CD14-positive monocyte (primary cell): Measurements from ENCODE around the gene GALNT6. TPM values are rescaled to one million over a fixed set of nuclear protein-coding genes. Genes with fewer than 3 reads are reported as not detected.
A peak's percentile ranks its signal among the peaks of the same experiment; 100 is the strongest.

ENCODE experiments used
- DNase-seq, 3 donors: peaks; one replicate each; pipeline ENCODE4 v3.0.0-alpha.2; 2011 to 2022
- H2AFZ ChIP-seq: 2 replicates; pipeline ENCODE4 v1.6.0; 2012; ENCODE audit warnings: mild to moderate bottlenecking, low read depth, low read length, inconsistent platforms; ENCODE audit not compliant: insufficient read depth, poor library complexity, severe bottlenecking
- H3K27ac ChIP-seq, 2 donors: 1 replicate in 1 of 2; 2 replicates in 1 of 2; pipeline ENCODE4 v1.5.1; 2012 to 2013; ENCODE audit warnings: low read length in 2 of 2, control low read depth in 1 of 2, inconsistent platforms in 1 of 2, low read depth in 1 of 2, mild to moderate bottlenecking in 1 of 2
- H3K27me3 ChIP-seq, 2 donors: one replicate each; pipeline versions ENCODE4 v1.6.0 to v1.6.1; 2011 to 2013; ENCODE audit warnings: low read length in 2 of 2; ENCODE audit not compliant: control insufficient read depth in 2 of 2, insufficient read depth in 2 of 2
- H3K36me3 ChIP-seq, 2 donors: replicated peaks in 1 of 2; 1 replicate in 1 of 2; 2 replicates in 1 of 2; pipeline versions ENCODE4 v1.5.1 to v1.6.1; 2012 to 2013; ENCODE audit warnings: low read length in 2 of 2, control low read depth in 1 of 2, inconsistent platforms in 1 of 2, mild to moderate bottlenecking in 1 of 2; ENCODE audit not compliant: insufficient read depth in 2 of 2, control insufficient read depth in 1 of 2
- H3K4me1 ChIP-seq, 2 donors: 1 replicate in 1 of 2; 2 replicates in 1 of 2; pipeline versions ENCODE4 v1.5.1 to v1.6.1; 2012 to 2013; ENCODE audit warnings: low read length in 2 of 2, control low read depth in 1 of 2, inconsistent platforms in 1 of 2, mild to moderate bottlenecking in 1 of 2, moderate library complexity in 1 of 2; ENCODE audit not compliant: insufficient read depth in 2 of 2, control insufficient read depth in 1 of 2
- H3K4me2 ChIP-seq: replicated peaks from 2 replicates; pipeline ENCODE3; 2012; ENCODE audit warnings: low read length, moderate library complexity, mild to moderate bottlenecking; ENCODE audit not compliant: poor library complexity, severe bottlenecking; ENCODE audit errors: extremely low read depth
- H3K4me3 ChIP-seq, 3 experiments: fragments of 200-600 bp in 1 of 3; sonication (generic) in 1 of 3; replicated peaks in 1 of 3; 1 replicate in 2 of 3; 2 replicates in 1 of 3; pipeline ENCODE4 v1.5.1; 2011 to 2013; ENCODE audit warnings: low read length in 3 of 3, mild to moderate bottlenecking in 3 of 3, control low read depth in 2 of 3, low read depth in 2 of 3, inconsistent platforms in 1 of 3, moderate library complexity in 1 of 3
- H3K79me2 ChIP-seq: 2 replicates; pipeline ENCODE4 v1.6.0; 2012; ENCODE audit warnings: mild to moderate bottlenecking, control low read depth, inconsistent platforms, low read length, moderate library complexity; ENCODE audit not compliant: insufficient read depth
- H3K9ac ChIP-seq: 2 replicates; pipeline ENCODE4 v1.6.0; 2017; ENCODE audit warnings: low read length, mild to moderate bottlenecking; ENCODE audit not compliant: insufficient read depth, poor library complexity, severe bottlenecking
- H3K9me3 ChIP-seq, 2 donors: replicated peaks in 1 of 2; 1 replicate in 1 of 2; 2 replicates in 1 of 2; pipeline versions ENCODE4 v1.5.1 to v1.6.1; 2012 to 2013; ENCODE audit warnings: low read length in 2 of 2, control low read depth in 1 of 2; ENCODE audit not compliant: control insufficient read depth in 1 of 2, insufficient read depth in 1 of 2
- H4K20me1 ChIP-seq: 2 replicates; pipeline ENCODE4 v1.6.0; 2012; ENCODE audit warnings: mild to moderate bottlenecking, low read length, control low read depth, moderate library complexity; ENCODE audit not compliant: insufficient read depth
- H3K27ac Mint-ChIP-seq, 7 donors: one replicate each; pipeline ENCODE4 v1.8.0; 2020; ENCODE audit warnings: mild to moderate bottlenecking in 7 of 7, mixed read lengths in 7 of 7, moderate library complexity in 6 of 7, inconsistent platforms in 2 of 7
- H3K27me3 Mint-ChIP-seq, 3 donors: one replicate each; pipeline ENCODE4 v1.8.0; 2021 to 2022; ENCODE audit warnings: low read depth in 3 of 3, mild to moderate bottlenecking in 3 of 3, mixed read lengths in 3 of 3, moderate library complexity in 3 of 3, inconsistent platforms in 1 of 3
- H3K36me3 Mint-ChIP-seq, 2 donors: one replicate each; pipeline ENCODE4 v1.8.0; 2020; ENCODE audit warnings: mixed read lengths in 2 of 2, inconsistent platforms in 1 of 2, mild to moderate bottlenecking in 1 of 2
- H3K4me1 Mint-ChIP-seq: one replicate; pipeline ENCODE4 v1.8.0; 2020; ENCODE audit warnings: mild to moderate bottlenecking, mixed read lengths
- H3K4me3 Mint-ChIP-seq, 2 donors: one replicate each; pipeline ENCODE4 v1.8.0; 2020; ENCODE audit warnings: mild to moderate bottlenecking in 2 of 2, mixed read lengths in 2 of 2, moderate library complexity in 1 of 2
- H3K9me3 Mint-ChIP-seq, 7 donors: one replicate each; pipeline ENCODE4 v1.8.0; 2020 to 2022; ENCODE audit warnings: mixed read lengths in 7 of 7, mild to moderate bottlenecking in 6 of 7, moderate library complexity in 6 of 7, inconsistent platforms in 2 of 7
- CTCF ChIP-seq: fragments of 200-600 bp; IDR thresholded peaks from one replicate; pipeline ENCODE4 v1.8.0; 2022; ENCODE audit warnings: antibody characterized with exemption, mild to moderate bottlenecking
- WGBS: methylation state at CpG from one replicate; pipeline ENCODE4 v1.1.5; 2013; ENCODE audit warnings: missing lambda C conversion rate; ENCODE audit not compliant: insufficient coverage; 5-methylcytosine and 5-hydroxymethylcytosine counted together
- intact Hi-C, 2 donors: fragments of 100-400 bp; cut with micrococcal nuclease; formaldehyde crosslinking; loops; one replicate each; pipeline versions ENCODE4 v1.15.0 to v1.15.1; 2023
- polyA plus RNA-seq, 3 donors: library from polyadenylated mRNA; depleted of rRNA in 1 of 3; unstranded in 2 of 3; stranded (reverse) in 1 of 3; fragments of 300-500 nt in 2 of 3; fragments of >200 nt in 1 of 3; fragmentation: Illumina TruSeq in 2 of 3; gene quantifications; 1 replicate in 2 of 3; 2 replicates in 1 of 3; pipeline ENCODE4 v1.2.3, GENCODE V29; 2012 to 2021

The GALNT6 gene
- polyA plus RNA-seq, 3 donors: 3.2 to 12.9 (median 10.4) TPM

- Mint-ChIP-seq H3K27ac (peak overlapping the region in 1 of 7 donors; percentile 22), H3K4me1 (peaks cover 11% of the 10 kb centered on the region), H3K36me3 (no peaks in the 10 kb centered on the region), H3K4me3 (no peak overlapping the region), H3K27me3 (peaks cover 21 to 31% (median 24%) of the 10 kb centered on the region in 3 donors), H3K9me3 (peaks cover 0 to 4% (median 0%) of the 10 kb centered on the region in 7 donors)
- no peaks in the 10 kb centered on the region for H3K79me2 ChIP-seq
- no peaks in the 10 kb centered on the region for H3K36me3 ChIP-seq
- peak; percentile 29 to 46 (median 40) for DNase-seq
- H3K4me1 ChIP-seq: peaks cover 10 to 11% of the 10 kb centered on the region in 2 donors
- no peak overlapping the region for H3K27ac ChIP-seq
- no peak overlapping the region for H2AFZ ChIP-seq
- H3K27me3 ChIP-seq: peaks cover 10 to 24% of the 10 kb centered on the region in 2 donors
- intact Hi-C loops: loop anchor here (5.0 to 10.0 kb wide), 3 partner anchors 393 to 601 kb away; a partner anchor contains a TSS
- peak; percentile 79 for TF ChIP-seq CTCF
- H3K4me3 ChIP-seq: no peak overlapping the region
- H3K9ac ChIP-seq: no peak overlapping the region
- H4K20me1 ChIP-seq: no peaks in the 10 kb centered on the region
- H3K4me2 ChIP-seq: no peak overlapping the region
- WGBS: 50% methylated on average over 2 of the region's 5 CpGs
- no peaks in the 10 kb centered on the region for H3K9me3 ChIP-seq
Measured at GRCh38 chr12:51421266-51421884, 30.2 kb upstream of the GALNT6 start.

GRCh38 chr12:51419425-51420193 lies 28.4 kb upstream of the GALNT6 start:
- Histone ChIP-seq H3K27me3 (peaks cover 0 to 7% of the 10 kb centered on the region in 2 donors), H3K4me3 (no peak overlapping the region), H3K36me3 (no peaks in the 10 kb centered on the region), H3K4me1 (peaks cover 4% of the 10 kb centered on the region in 2 donors), H2AFZ (no peak overlapping the region), H4K20me1 (no peaks in the 10 kb centered on the region), H3K4me2 (no peak overlapping the region), H3K79me2 (no peaks in the 10 kb centered on the region), H3K9ac (no peak overlapping the region), H3K27ac (no peak overlapping the region), H3K9me3 (no peaks in the 10 kb centered on the region)
- Mint-ChIP-seq H3K36me3 (no peaks in the 10 kb centered on the region), H3K27ac (no peak overlapping the region), H3K4me3 (no peak overlapping the region), H3K27me3 (peaks cover 10 to 14% (median 13%) of the 10 kb centered on the region in 3 donors), H3K9me3 (peaks cover 0 to 2% (median 0%) of the 10 kb centered on the region in 7 donors), H3K4me1 (peaks cover 3% of the 10 kb centered on the region)
- no peak for DNase-seq
- intact Hi-C loops: loop anchor here (5.0 to 10.0 kb wide), 3 partner anchors 395 to 603 kb away; a partner anchor contains a TSS
- no peak for TF ChIP-seq CTCF
- 63% methylated on average over 3 of the region's 11 CpGs for WGBS
